Midbrain (tissue), 1 donor: Measurements from ENCODE around the gene CTNNBL1.
A peak's percentile ranks its signal among the peaks of the same experiment; 100 is the strongest.

Experiments
- DNase-seq: peaks from one replicate; lab custom pipeline; 2025; lab: John Stamatoyannopoulos, UW

CTNNBL1 gene

DNA sequence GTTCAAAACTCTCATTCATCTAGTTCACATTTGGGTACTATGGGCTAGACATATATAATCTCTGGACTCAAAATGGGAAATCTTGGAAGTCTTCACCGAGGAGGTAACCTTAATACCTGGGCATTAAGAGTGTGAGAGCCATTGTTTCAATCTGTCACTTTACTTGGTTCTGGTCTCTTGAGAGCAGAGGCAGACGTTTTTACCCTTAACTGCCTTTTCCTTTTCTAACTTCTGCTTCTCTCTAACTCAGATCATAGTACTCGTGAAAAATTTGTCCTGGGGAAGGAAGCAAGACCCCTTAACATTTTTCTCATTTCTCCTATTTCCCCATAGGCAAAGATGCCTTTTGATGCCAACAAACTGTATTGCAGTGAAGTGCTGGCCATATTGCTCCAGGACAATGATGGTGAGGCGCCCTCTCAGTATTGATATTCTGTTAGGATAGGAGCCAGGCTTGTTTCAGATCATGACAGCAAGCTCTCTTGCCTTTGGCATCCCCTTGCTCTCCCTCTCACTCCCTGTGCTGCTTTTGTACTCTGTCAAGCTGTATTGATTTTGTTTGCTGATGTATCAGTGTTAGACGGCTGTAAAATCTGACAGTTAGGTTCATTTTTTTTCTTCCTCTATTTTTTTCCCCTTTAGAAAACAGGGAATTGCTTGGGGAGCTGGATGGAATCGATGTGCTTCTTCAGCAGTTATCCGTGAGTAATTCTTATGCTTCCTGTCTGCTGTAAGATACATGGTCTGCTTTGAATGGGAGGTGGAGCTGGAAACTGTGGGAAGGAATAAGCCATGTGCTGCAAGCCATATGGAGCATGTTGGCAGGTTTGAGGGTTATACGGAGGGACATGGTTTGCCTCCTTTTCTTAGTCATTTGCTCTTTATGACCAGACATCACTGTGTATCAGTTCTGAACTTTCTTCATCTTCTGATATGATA, 83.5 kb downstream of the CTNNBL1 start:
- no peak for DNase-seq

DNA sequence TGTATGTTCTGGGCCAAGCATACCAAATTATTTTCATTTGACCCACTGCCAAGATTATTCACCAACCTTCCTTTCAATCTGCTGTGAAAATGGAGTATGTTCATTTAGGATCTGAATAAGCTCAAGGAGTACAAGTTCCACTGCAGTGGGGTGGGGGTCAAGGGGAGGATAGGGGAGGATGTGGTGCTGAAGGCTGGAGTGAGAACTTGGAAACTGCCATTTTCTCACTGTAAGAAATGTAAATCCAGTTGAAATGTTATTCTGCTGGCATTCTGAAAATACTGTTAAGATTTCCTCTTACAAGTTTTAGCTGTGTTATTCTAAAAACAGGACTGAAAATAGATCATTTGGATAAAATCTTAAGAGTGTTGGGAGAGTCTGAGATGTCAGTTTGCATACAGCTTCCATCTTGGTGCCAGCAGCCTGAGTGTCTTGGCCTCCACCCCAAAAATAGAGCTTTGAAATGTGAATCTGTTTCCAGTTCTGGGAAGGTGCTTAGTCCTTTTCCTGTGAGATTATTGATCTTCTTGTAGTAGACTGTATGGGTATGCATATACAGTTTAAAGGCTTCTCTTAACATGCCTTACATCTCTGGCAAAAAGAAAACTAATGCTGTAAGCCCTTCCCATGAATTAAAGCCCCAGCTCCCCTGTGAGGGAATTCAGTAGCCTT, 84.3 kb downstream of the CTNNBL1 start:
- no peak for DNase-seq

DNA sequence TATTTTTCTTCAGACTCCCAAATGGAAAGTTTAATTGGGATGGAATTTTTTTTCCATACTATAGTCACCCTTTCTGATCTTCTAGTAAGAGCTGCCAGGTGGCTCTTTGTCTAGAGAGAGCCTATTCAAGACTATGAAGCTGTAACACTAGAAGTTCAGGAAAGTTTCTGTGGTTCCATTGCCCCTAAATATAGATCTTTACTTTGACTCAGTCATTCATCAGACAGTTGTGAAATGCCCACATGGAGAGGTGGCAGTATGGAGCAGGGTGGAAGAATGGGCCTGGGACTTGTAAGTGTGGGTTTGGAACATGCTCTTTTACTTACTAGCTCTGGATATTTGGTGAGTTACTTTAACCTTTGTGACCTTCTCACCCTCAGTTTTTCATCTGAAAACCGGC, 87.8 kb downstream of the CTNNBL1 start:
- no peak for DNase-seq

DNA sequence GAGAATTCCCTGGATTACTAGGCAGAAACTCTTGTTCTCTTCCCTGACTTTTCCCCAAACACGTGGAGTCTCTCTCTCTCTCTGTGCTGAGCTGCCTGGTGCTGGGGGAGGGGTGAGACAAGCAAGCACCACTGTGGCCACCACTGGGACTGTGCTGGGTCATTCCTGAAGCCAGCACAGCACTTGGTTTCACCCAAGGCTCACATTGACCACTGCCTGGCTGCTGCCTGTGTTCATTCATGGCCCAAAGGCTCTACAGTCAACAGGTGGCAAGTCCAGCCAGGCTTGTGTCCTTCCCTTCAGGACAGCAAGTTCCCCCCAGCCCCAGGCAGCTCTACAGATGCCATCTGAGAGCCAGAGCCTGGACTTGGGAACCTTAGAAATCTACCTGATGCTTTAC, 92.2 kb downstream of the CTNNBL1 start:
- no peak for DNase-seq

DNA sequence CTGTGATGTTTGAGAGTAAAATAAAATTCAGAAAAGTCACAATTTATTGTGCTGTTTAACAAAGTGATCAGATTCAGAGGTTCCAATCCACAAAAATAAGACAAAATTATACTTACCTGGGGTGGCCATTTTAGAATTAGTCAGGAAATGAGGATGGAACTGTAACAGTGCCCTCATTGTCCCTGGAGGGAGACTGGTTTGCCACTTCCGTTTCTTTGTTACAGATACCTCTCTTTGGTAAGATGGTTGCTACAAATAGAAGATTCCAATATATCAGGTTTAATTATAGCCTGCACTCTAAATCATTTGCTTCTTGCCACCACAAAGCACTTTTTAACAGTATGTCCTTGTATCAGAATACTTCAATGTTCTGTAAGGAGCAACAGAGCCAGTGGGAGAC, 95.6 kb downstream of the CTNNBL1 start:
- DNase-seq, result no peak

DNA sequence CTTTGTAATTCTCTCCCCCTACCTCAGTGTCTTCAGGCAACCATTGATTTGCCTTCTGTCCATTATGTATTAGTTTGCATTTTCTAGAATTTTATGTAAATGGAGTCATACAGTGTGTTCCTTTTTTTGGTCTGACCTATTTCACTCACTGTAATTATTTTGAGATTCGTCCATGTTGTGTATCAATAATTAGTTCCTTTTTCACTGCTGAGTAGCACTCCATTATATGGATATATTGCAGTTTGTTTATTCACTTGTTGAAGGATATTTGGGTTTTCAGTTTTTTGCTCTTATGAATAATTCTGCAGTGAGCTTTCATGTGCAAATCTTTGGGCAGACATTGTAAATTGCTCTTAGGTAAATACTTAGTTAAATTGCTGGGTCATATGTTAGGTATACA, 97.1 kb downstream of the CTNNBL1 start:
- no peak for DNase-seq

DNA sequence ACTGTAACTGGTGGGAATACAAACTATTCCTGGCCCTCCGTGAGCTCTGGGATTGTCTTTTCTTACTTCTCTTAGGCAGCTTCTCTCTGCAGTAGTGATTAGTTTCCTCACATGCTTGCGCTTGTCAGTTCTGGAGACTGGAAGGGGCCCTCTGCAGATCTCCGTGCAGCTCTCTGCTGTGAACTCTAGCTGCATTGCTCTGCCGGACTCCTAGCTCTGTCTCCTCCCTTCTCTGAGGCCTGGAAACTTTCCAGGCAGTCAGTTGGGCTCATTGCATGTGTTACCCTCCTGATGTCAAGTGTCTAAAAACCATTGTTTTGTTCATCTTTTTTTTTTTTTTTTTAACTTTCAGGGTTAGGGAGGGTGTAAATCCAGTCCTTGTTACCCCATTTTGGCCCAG, 102.3 kb downstream of the CTNNBL1 start:
- peak; percentile 15 for DNase-seq

DNA sequence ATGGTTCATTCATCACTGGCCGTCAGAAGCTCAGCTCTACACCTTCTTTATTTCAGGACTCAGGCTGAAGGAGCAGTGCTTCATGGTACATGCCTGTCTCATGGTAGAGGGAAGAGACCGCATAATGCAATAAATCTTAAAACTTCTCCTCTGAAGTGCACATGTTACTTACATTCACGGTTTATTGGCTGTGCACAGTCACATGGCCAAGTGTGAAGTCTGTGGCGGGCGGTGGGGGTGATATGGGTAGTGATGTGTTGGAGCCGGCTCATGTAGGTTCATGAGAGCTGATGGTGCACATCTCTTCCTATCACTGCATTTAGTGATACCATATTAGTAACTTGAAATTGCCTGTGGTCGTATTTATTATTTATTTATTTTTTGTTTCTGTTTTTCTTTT, 102.9 kb downstream of the CTNNBL1 start:
- DNase-seq, result no peak

DNA sequence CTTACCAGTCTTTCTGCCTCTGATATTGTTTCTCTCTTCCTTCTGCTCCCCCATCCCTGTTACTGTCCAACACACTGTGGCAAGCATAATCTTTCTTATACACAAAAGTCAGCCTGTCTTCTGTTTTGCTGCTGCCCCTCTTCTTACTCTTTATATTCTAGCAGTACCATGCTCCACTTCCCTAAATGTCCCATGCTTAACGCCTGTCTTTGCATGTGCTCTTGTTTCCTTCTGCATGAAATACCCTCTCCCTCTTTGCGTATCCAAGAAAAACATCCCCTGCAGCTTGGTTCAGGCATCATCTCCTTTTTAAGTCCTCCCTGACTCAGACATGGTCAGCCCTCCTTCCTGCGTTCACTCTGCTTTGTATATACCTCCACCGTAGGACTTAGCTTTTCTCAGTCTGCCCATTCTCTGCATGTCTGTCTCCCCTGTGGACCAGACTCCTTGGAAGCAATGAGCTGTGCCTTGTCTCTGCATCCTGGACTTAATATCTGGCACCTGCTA, 103.9 kb downstream of the CTNNBL1 start:
- DNase-seq, result no peak

DNA sequence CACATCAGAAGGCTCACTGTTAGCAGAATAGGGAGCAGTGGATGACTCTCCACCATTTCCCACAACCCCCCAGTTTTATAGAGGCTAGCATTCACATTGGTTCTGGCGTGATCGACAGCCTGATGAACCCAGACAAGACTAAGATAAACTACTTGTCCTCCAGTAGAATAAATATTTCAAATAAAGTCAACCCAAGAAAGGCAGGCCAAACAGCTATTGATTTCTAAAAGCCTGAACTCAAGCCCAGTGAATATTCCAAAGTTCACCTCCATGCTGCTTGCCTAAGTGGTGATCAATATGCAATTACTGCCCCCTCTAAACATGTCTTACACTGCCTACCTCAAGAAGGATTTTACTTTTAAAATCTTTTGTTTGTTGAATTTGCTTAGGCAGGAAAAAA, 104.5 kb downstream of the CTNNBL1 start:
- no peak for DNase-seq

DNA sequence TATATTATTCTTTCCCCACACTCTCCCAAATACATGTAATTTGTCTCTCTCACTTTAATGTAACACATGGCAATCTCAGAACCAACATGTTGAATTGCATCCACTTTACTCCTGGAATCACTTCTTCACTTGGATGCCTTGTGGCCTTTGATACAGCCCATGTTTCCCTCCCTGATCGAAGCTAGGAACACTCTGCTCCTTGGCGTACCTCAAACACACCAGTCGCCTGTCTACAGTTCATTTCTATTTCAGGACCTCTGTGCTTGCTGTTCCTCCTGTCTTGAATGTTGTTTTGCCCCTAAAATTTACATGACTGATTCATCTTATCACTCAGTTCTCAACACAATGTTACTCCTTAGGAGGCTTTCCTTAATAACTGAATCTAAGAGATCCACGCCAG, 106.8 kb downstream of the CTNNBL1 start:
- DNase-seq, result no peak

DNA sequence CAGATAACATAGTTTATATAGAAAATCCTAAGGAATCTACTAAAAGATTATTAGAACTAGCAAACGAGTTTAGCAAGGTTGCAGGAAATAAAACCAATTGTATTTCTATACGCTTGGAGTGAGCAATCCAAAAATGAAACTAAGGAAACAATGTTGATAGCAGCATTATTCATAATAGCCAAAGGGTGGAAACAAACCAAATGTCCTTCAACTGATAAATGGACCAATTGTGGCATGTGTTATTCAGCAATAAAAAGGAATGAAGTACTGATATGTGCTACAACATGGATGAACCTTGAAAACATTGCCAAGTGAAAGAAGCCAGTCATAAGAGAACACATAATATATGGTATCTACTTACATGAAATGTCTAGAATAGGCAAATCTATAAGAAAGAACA, 108.1 kb downstream of the CTNNBL1 start:
- no peak for DNase-seq

DNA sequence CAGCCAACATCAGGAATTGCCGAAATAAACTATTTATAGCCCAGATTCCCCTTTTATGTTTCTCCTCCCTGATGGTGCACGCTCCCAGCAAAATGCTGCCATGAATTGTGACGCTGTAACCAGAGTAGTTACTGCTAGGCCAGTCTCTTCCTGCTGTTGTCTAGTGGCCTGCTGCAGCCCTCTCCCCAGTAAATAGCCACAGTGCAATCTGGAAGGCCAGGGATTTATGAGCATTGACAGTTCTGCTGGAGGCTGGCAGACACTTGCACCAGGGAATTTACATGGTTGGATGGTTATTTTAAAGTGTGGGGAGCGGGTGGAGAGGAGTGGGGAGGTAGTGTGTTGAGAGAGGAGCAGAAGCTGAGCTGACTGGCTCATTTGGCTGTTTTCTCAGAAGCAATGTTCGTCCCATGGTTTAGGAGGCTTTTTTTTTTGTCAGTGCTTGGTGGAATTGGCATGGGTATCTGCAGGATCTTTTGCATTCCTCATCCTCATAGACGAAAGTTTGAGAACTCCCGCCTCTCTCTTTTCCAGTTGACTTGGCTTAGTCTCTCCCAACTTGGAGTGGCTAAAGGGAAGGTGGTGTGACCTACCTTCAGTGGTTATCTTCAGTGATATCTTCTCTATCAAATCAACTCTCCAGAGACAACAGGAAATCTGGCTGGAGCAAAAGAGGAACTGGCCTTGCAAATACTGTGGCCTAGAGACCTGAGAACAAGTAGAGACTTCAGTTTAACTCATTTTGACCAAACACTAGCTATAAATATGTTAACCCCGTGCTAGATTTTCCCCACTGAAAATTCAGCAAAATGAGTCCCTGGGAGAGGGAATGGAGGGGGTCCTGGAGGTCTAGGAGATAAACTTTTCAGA, 109.8 kb downstream of the CTNNBL1 start:
- no peak for DNase-seq

DNA sequence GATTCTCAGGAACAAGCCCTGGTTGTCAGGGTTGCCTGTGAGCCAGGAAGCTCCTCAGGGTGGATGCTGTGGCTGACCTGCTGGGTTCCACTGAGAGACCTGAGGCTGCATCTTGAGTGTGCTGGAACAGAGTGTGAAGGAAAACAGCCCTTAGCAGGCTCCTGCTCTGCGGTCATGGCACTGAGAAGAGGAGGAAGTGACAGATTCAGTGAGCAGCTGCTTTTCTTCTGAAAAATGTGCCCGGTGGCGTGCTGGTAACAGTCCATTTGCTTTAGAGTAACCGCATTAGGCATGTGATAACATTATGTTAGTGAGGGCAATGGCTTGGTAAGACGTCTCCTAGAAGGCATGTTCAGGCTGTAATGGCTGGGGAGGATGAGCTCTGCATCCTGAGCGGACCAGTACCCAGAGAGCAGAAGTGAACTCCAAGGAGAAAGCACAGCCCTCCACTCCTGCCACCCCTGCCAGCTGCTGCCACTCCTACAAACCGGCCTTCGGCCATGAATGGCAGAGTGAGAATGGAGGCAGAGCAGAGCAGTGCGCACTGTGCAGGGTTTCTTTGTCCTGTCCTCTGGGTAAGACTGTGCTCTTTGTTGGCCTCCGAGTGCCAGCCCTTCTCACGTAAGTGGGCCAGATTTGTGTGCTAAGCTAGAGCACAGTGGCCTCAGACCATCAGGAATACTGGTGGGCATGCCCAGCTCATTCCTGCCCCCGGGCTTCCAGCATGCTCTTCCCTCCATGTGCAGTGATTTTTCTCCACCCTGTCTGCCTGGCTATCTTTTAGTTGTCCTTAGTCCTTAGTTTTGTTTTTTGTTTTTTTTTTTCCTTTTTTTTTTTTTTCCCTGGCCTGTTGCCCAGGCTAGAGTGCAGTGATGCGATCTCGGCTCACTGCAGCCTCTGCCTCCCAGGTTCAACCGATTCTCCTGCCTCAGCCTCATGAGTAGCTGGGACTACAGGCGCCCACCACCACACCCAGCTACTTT, 111.0 kb downstream of the CTNNBL1 start:
- DNase-seq, result peak; percentile 53

DNA sequence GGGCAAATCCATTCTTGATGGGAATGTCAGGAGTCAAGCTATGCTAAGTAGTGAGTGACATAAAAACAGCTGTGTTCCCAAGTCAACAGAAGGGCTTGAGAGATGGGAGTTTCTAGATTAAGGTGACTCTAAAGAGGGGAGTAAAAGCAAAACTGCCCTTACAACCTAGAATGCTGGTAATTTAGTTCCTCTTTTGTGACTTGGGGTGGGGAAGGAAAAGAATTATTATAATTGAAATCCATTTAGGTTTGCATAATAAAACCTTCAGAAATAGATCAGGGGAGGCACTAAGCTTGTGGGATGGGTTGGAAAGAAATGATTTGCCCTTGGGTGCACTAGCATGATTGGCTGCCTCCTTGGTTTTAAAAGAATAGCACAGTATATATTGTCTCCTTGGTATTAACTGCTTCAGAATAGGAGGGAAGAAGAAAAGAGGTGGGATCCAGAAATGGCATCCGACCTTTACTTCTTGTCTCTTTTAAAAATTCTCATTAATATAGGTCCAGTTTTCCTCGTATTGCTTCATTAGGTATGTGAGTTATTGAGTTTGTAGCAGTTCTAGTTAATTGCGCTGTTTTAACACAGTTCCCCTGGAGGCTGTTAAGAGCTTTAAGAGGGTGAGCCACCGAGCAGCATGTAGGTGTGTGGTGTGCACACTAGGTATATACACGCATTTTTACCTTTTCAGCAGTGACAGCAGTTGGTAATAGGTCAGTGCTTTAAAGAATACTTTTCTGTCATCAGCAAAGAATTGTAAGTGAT, 113.8 kb downstream of the CTNNBL1 start:
- DNase-seq, result no peak

DNA sequence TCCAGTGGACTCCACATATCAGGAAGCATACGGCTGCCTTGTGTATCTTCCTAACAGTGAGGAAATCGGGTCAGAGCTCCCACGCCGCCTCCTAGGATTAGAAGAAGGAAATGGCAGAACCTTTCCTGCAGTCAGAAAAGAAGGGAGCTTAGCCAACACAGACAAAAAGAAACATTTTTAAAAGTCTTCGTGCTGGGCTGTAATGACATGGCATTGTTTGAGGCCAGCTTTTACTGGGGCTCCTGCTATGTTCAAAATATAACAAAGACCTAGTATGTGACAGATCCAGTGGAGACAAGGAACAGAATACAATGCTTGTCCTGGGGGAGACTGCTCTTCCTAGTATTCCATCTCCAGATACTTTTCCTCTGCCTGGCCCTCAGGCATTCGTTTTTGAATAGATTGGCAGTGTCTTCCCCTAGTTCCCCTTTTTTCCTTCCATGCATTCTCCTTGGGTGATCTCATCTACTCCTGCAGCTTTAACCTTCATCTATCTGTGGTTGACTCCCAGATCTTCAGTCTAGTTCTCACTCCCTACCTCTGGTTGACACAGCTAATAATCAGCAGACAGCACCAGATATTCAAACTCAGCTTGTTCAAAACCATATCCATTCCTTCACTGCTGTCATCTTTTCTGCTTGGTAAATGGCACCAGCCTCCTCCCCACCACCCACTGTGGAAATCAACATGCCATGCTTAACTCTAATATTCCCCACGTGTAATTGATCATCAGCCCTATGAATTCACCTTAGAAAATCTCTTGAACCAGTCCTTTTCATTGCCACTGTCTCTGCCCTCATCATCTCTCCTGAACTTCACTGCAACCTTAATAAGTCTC, 114.6 kb downstream of the CTNNBL1 start:
- DNase-seq, result peak; percentile 46

DNA sequence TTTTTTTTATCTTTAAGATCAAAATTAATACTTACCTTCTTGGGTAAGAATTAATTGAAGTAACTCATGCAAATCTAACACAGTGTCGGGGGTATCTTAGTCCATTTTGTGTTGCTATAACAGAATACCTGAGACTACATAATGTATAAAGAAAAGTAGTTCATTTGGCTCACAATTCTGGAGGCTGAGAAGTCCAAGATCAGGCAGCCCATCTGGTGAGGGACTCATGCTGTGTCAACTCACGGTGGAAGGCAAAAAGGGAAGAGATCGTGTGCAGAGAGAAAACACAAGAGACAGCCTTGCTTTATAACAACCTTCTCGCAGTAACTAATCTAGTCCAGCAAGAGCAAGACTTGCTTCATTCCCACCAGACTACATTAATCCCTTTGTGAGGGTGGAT, 116.2 kb downstream of the CTNNBL1 start:
- no peak for DNase-seq

DNA sequence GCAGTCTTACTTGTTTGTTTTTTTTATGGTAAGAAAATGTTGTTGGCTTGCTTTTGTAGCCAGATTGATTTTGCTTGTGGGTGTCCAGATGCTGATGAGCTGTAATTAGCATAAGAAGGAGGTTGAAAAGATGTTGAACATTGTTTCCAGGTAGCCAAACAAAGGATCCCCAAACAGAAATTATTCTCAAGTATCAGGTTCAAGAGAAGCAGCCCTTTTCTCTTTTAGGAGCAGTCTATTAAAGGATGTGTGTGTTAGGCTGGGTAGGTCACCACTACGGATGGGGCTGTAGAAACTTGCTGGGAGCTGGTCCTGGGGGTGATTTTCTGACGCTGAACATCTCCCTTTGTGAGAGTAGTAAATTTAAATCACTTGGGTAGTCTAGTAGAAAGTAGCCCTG, 122.2 kb downstream of the CTNNBL1 start:
- DNase-seq, result no peak

DNA sequence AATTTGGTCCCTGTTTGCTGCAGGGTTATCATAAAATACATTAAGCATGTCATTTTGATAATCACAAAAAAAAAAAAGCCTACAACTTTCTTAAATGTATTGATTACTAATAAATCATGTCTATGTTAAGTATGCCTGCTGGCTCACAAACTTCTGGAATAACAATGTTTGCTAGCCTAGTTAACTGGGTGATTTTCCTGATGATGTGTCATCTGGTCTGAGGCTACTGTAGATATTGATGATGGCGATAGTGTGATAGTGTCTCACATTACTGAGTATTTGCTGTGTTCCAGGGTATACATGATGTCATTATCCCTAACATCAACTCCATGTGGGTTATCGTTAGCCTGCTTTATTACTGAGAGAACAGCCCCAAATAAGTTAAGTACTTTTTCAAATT, 122.9 kb downstream of the CTNNBL1 start:
- no peak for DNase-seq
